OCI-LY3 (cell line): ENCODE data around the gene CCDC63.

Experiments
- CTCF ChIP-seq: fragments of 200-600, 300-600 bp; sonication (generic); IDR thresholded peaks from 2 replicates; pipeline ENCODE4 v1.5.1; 2014; ENCODE audit warnings: antibody characterized with exemption, low read length, low read depth
- EZH2phosphoT487 ChIP-seq: fragments of 200-600 bp; shearing (Covaris generic); IDR thresholded peaks from 2 replicates; pipeline ENCODE4 v1.6.1; 2018; ENCODE audit warnings: antibody characterized with exemption, mixed run types, low read depth

DNA sequence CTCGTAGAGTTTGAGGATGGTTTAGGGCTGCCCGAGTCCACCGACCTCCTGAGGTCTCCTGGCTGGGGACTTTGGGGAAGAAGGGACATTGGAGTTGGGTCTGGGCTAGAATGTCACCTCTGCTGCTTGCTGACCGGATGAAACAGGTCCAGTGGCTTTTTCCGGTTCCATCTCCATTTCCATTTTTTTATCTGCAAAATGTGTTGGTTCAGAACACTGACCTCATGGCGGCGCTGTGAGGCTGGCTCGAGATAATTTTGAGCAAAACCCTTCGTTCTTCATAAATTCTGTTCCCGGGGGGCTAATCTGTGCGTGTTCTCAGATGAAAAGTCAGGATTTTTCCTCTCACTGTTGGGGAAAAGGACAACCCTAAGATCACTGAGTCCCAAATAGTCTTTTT, 85.3 kb downstream of the CCDC63 start:
- TF ChIP-seq CTCF (peak; percentile 42), EZH2phosphoT487 (no peak)
